ENCODE results near the gene TEX52. TPM values are rescaled to one million over a fixed set of nuclear protein-coding genes. Genes with fewer than 3 reads are reported as not detected.

TEX52 gene
- total RNA-seq, 2 experiments from 2014 or later = 0.29 to 0.40 TPM

DNA sequence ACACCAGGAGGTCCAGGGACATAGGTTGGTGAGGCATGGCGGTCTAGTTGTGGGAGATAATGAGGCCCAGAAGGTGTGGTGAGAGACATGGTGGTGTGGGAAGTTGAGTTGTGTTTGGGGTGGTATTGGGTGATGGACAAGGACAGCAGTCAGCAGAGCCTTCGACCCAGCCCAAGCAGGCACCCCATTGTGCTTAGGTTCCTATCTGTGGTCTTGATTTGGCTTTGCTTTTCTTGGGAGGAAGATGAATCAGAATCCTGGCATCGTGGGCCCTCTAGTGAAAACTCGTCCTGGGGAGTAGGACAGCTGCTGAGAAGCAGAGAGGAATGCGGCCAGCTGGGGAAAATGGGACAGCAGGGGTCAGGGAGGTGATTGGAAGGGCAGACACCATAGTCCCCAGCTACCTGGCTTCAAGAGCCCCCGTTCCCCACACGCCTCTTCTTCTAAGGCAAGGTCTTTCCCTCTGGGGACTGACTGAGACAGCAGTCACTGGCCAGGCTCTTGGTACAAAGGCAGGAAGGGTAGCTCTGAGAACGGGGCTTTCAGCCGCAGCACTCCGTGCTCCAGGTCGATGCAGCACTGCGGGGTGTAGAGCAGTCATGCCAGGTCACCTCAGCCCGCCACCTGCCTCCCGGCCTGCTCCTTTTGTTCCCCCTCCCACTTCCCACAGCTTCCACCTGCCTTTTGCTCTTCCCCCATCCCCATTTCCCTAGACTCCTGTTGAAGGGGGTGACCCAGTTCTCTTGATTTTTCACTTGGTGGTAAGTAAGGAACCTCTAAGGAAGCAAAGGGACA is 29.9 kb downstream of the TEX52 start:
- Mint-ChIP-seq H3K36me3 (ENCODE audit: low read depth) (peaks cover 50% of the 10 kb centered on the region), H3K4me1 (ENCODE audit: low read depth) (no peaks in the 10 kb centered on the region), H3K9me3 (ENCODE audit: insufficient read depth) (no peaks in the 10 kb centered on the region), H3K27ac (no peak overlapping the region), H3K4me3 (no peak overlapping the region), H3K27me3 (ENCODE audit: low read depth) (no peaks in the 10 kb centered on the region)
- no peak for ATAC-seq
- ChIA-PET POLR2A (no interaction called here), CTCF (no interaction called here)
- DNase-seq = no peak

DNA sequence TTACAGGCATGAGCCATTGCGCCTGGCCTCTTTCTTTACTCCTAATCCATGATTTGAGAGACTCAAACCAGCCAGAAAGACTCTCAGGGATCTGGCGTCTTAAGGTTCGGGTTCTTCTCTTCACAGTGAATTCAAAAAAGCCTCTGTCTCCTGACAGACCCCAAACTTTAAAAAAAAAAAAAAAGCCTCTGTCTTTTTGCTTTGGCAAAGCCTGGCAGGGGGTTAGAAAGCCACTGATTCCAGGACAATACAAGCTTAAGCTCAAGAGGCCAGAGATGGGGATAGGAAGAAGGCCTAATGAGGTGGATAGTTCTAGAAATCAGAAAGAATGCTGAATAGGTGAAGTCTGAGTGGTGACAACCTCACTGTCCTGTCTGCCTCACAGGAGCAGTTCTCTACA is 30.8 kb downstream of the TEX52 start:
- DNase-seq (no peak), ATAC-seq (no peak)
- no peaks in the 10 kb centered on the region for H3K4me1 Mint-ChIP-seq (ENCODE audit: low read depth)
- no peaks in the 10 kb centered on the region for H3K27me3 Mint-ChIP-seq (ENCODE audit: low read depth)
- H3K4me3 Mint-ChIP-seq = no peak overlapping the region
- ChIA-PET CTCF (no interaction called here), POLR2A (no interaction called here)
- no peak overlapping the region for H3K27ac Mint-ChIP-seq
- no peaks in the 10 kb centered on the region for H3K9me3 Mint-ChIP-seq (ENCODE audit: insufficient read depth)
- peaks cover 52% of the 10 kb centered on the region for H3K36me3 Mint-ChIP-seq (ENCODE audit: low read depth)

DNA sequence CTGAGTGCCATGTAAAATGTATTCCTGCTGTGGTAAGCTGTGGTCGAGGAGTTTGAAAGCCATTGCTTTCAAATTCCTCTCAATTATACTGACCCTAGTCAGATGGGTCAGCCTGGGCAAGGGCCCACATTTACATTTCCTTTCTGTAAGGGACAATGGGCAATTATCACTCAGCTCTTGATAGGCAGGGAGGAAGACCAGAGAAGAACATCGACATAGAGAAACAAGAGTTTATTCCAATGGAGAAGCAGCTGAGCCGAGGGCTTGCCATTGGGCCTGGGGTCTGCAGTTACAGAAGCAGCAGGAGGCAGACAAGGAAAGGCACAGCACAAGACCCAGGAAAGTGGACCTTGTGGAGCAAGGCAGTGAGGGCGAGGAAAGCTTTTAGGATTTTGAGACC is 31.7 kb downstream of the TEX52 start:
- ATAC-seq = no peak

DNA sequence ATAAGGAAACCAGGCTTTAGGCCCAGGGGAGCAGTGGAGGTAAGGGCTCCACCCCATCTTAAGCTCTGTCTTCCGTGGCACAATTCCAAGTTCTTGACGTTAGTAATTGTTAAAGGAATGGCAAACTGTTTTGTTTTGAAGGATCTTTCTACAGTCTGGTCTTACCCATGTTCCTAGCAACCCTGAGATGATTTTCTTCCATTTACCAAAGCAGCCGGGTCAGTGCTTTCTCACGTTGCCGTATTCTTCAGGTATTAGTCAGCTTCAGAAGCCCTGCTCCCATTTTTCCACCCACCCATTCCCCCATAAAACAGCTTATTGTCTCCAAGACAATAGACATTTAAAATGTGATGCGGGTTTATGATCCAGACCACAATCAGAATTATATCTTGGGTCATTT is 32.3 kb downstream of the TEX52 start:
- DNase-seq = no peak
- no peaks in the 10 kb centered on the region for H3K4me1 Mint-ChIP-seq (ENCODE audit: low read depth)
- no peak overlapping the region for H3K27ac Mint-ChIP-seq
- H3K4me3 Mint-ChIP-seq = no peak overlapping the region
- H3K27me3 Mint-ChIP-seq (ENCODE audit: low read depth) = no peaks in the 10 kb centered on the region
- ATAC-seq = no peak
- ChIA-PET POLR2A (no interaction called here), CTCF (no interaction called here)
- no peaks in the 10 kb centered on the region for H3K9me3 Mint-ChIP-seq (ENCODE audit: insufficient read depth)
- peaks cover 53% of the 10 kb centered on the region for H3K36me3 Mint-ChIP-seq (ENCODE audit: low read depth)

More for the DNA sequence above, 31.7 kb downstream of the TEX52 start:
- H3K27ac Mint-ChIP-seq = peak overlapping the region; percentile 10
- CTCF ChIA-PET = no interaction called here
- no peak for DNase-seq
- POLR2A ChIA-PET = no interaction called here
- H3K36me3 Mint-ChIP-seq (ENCODE audit: low read depth) = peaks cover 49% of the 10 kb centered on the region
- no peaks in the 10 kb centered on the region for H3K27me3 Mint-ChIP-seq (ENCODE audit: low read depth)
- H3K4me3 Mint-ChIP-seq = no peak overlapping the region
- H3K4me1 Mint-ChIP-seq (ENCODE audit: low read depth) = no peaks in the 10 kb centered on the region
- no peaks in the 10 kb centered on the region for H3K9me3 Mint-ChIP-seq (ENCODE audit: insufficient read depth)

DNA sequence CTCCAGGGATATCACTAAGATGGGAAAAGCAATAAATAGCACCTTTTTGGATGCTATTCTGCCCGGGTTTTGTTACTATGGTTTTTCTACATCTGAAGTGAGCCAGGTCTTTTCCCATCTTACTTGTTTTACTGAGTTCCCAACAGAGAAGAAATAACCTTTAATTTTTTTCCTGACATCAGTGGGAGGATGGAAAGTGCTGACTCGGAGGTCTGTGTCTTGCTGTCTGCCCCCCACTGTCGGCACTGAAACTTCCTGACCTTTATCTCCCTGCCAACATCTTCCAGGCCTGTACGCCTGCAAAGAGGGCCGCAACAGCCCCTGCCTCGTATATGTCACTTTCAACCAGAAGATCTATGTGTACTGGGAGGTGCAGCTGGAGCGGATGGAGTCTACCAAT is 33.4 kb downstream of the TEX52 start:
- Mint-ChIP-seq H3K36me3 (ENCODE audit: low read depth) (peaks cover 50% of the 10 kb centered on the region), H3K4me1 (ENCODE audit: low read depth) (no peaks in the 10 kb centered on the region), H3K4me3 (no peak overlapping the region), H3K9me3 (ENCODE audit: insufficient read depth) (no peaks in the 10 kb centered on the region), H3K27ac (no peak overlapping the region), H3K27me3 (ENCODE audit: low read depth) (no peaks in the 10 kb centered on the region)
- CTCF ChIA-PET = no interaction called here
- ATAC-seq = no peak
- POLR2A ChIA-PET = no interaction called here
- no peak for DNase-seq

DNA sequence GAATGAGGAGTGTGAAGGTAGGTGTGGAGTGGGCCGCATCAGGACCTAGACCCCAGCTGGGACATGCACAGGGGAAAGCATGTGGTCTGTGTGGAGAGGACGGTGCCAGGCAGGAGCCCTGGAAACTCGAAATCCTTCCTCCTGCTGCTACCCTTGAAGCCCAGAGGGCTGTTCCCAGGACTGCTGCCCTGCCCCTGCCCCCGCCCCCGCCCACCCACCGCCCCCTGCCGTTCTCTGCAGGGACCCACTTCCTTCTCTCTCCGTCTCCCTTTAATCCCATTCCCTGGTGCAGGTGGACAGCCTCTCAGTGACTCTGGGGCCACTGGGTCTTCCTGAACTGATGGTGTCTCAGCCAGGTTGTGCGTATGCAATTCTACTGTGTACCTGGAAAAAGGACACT is 36.4 kb downstream of the TEX52 start:
- CTCF ChIA-PET = no interaction called here
- Mint-ChIP-seq H3K4me3 (no peak overlapping the region), H3K4me1 (ENCODE audit: low read depth) (peaks cover 3% of the 10 kb centered on the region), H3K36me3 (ENCODE audit: low read depth) (peaks cover 57% of the 10 kb centered on the region), H3K27ac (peak overlapping the region; percentile 43), H3K9me3 (ENCODE audit: insufficient read depth) (no peaks in the 10 kb centered on the region), H3K27me3 (ENCODE audit: low read depth) (no peaks in the 10 kb centered on the region)
- ATAC-seq = no peak
- POLR2A ChIA-PET = interaction anchor here (1.0 kb wide), 1 partner anchor 79 kb away, joined by 3 read pairs; no protein-coding TSS in a partner anchor
- DNase-seq = no peak

DNA sequence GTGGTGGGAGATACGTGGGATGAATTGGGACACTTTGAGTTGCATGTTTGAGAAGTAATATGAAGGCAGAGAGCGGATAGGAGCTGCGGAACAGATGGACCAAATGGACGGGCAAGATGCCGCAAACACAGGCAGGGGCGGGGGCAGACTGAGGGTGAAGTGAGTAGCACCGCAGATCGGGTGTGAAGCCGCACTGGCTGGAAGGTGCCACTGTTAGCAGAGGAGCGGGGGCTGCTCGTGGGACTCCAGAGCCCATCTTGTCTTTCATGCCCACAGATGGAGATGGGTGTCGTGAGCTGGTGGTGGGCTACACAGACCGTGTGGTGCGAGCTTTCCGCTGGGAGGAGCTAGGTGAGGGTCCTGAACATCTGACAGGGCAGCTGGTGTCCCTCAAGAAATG is 37.0 kb downstream of the TEX52 start:
- peaks cover 53% of the 10 kb centered on the region for H3K36me3 Mint-ChIP-seq (ENCODE audit: low read depth)
- ChIA-PET CTCF (no interaction called here), POLR2A (interaction anchor here (1.0 kb wide), 1 partner anchor 79 kb away, joined by 3 read pairs; no protein-coding TSS in a partner anchor)
- ATAC-seq = no peak
- H3K27ac Mint-ChIP-seq = no peak overlapping the region
- H3K9me3 Mint-ChIP-seq (ENCODE audit: insufficient read depth) = no peaks in the 10 kb centered on the region
- DNase-seq = no peak
- peaks cover 8% of the 10 kb centered on the region for H3K4me1 Mint-ChIP-seq (ENCODE audit: low read depth)
- no peaks in the 10 kb centered on the region for H3K27me3 Mint-ChIP-seq (ENCODE audit: low read depth)
- no peak overlapping the region for H3K4me3 Mint-ChIP-seq

DNA sequence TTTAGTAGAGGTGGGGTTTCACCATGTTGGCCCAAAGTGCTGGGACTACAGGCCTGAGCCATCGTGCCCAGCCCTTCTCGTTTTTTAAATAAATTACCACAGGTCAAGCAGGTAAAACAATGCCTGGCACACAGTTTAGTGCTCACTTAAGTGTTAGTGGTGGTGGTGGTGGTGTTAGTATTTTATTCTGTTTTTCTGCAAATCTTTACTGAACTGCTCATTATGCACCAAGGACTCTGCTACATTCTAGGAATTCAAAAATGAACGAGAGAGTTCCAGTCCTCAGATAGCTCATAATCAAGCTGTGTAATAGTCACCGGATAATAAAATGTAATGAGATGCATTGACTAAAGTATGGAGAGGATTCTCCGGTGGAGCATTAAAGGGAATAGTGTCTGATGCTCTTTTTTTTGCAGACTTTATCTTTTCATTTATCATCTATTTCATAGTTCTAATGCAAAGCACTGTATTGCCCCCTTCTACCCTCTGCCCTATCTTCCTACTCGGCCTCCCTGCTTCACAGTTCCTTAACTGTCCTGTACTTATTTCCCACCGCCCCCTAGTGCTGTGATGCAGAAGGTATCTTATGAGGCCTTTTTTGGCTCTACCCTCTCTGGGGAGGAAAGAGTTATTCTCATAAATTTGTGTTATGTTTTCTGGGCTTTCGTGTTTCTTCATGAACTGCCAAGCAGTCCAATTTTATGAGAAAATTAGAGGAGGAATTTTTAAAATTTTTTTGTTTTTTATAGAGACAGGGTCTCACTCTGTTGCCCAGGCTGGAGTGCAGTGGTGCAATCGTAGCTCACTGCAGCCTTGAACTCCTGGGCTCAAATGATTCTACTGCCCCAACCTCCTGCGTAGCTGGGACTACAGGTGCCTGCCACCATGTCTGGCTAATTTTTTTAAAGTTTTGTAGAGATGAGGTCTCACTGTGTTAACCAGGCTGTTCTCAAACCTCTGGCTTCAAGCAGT is 43.3 kb downstream of the TEX52 start:
- Mint-ChIP-seq H3K4me3 (peak overlapping the region; percentile 98), H3K36me3 (ENCODE audit: low read depth) (peaks cover 21% of the 10 kb centered on the region), H3K27ac (peak overlapping the region; percentile 99), H3K4me1 (ENCODE audit: low read depth) (peaks cover 27% of the 10 kb centered on the region), H3K27me3 (ENCODE audit: low read depth) (no peaks in the 10 kb centered on the region), H3K9me3 (ENCODE audit: insufficient read depth) (no peaks in the 10 kb centered on the region)
- ChIA-PET CTCF (interaction anchor here (0.7 to 2.2 kb wide), 14 partner anchors 9 to 130 kb away, joined by 3 to 11 read pairs (median 4); no protein-coding TSS in a partner anchor), POLR2A (interaction anchor here (0.5 to 3.2 kb wide), 8 partner anchors 18 to 959 kb away, joined by 3 to 12 read pairs (median 3); partner anchors contain the start of genes FKBP4, FOXM1 and RHNO1)
- peak; percentile 37 for ATAC-seq
- peak; percentile 75 for DNase-seq

DNA sequence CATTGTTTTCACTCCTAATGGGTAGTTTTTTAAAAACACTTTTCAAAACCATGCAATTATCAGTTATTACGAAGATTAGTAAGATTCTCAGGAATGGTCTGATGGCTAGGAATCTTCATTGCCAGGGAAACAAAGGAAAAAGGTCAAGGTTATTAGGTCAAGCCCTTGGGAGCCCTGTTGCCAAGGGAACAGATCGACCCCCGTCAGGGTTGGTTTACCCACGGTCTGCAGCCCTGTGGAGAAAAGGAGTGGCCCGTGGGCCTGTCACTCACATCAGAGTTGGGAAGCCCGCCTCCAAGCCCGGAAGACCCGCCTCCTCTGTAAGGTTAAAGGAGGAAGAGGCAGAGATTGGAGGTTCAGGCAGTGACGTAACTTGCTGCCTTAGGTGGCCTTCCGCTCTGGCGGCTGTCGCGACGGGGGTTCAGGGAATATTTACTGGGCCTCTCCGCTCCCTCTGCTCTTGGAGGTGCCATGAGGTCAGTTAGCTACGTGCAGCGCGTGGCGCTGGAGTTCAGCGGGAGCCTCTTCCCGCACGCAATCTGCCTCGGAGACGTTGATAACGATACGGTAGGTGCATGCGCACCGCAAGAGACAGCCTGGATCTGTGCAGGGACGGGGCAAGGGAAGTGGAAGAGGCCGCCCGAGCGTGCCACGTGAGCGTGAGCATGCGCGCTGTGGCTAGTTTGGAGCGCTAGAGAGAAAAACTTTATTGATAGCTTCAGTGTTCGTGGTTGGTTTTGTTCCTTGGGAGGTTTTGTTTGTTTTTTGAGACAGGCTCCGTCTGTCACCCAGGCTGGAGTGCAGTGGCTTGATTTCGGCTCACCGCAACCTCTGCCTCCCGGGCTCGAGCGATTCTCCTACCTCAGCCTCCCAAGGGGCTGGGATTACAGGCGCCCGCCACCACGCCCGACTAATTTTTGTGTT is 44.3 kb downstream of the TEX52 start, which contains the start of gene ITFG2:
TSS of gene ITFG2 (plus strand) at position 379 of the 924 bp plus-strand sequence. CDS start at position 472, 93 bp downstream.
- H3K4me3 Mint-ChIP-seq = peak within 1 kb of the TSS; percentile 98
- CTCF ChIA-PET = interaction anchor here (1.1 to 2.2 kb wide), 7 partner anchors 8 to 129 kb away, joined by 3 to 11 read pairs (median 4); no protein-coding TSS in a partner anchor
- ATAC-seq (peak; percentile 95), DNase-seq (peak; percentile 99)
- H3K9me3 Mint-ChIP-seq (ENCODE audit: insufficient read depth) = no peaks in the 10 kb centered on the region
- no peaks in the 10 kb centered on the region for H3K27me3 Mint-ChIP-seq (ENCODE audit: low read depth)
- peak within 1 kb of the TSS; percentile 99 for H3K27ac Mint-ChIP-seq
- peaks cover 12% of the 10 kb centered on the region for H3K36me3 Mint-ChIP-seq (ENCODE audit: low read depth)
- peaks cover 27% of the 10 kb centered on the region for H3K4me1 Mint-ChIP-seq (ENCODE audit: low read depth)
- POLR2A ChIA-PET = interaction anchor here (0.6 to 3.2 kb wide), 6 partner anchors 17 to 260 kb away, joined by 3 to 12 read pairs (median 3); partner anchors contain the start of gene FKBP4

DNA sequence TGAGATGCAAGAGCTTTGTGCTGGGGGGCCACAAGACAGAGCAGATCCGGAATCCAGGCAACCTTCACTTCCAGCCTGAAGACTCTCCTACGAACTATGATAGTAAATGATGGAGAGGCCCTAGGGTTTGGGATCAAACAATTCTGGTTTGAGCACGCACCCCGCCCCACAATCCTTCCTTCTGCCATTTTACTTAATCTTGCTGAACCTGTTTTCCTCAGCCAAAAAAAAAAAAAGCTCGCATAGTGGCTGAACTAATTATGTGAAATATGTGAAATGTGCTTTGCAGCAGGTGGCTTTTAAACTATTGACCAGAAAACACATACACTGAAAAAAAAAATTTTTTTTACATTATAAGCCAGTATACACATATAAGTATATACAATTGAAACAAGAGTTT is 45.0 kb downstream of the TEX52 start:
- DNase-seq = no peak
- H3K4me3 Mint-ChIP-seq = peak overlapping the region; percentile 98
- H3K4me1 Mint-ChIP-seq (ENCODE audit: low read depth) = peaks cover 27% of the 10 kb centered on the region
- no peaks in the 10 kb centered on the region for H3K9me3 Mint-ChIP-seq (ENCODE audit: insufficient read depth)
- H3K27me3 Mint-ChIP-seq (ENCODE audit: low read depth) = no peaks in the 10 kb centered on the region
- ChIA-PET POLR2A (interaction anchor here (0.6 to 3.2 kb wide), 2 partner anchors 16 to 23 kb away, joined by 3 to 12 read pairs; no protein-coding TSS in a partner anchor), CTCF (no interaction called here)
- no peak for ATAC-seq
- no peak overlapping the region for H3K27ac Mint-ChIP-seq
- peaks cover 7% of the 10 kb centered on the region for H3K36me3 Mint-ChIP-seq (ENCODE audit: low read depth)

DNA sequence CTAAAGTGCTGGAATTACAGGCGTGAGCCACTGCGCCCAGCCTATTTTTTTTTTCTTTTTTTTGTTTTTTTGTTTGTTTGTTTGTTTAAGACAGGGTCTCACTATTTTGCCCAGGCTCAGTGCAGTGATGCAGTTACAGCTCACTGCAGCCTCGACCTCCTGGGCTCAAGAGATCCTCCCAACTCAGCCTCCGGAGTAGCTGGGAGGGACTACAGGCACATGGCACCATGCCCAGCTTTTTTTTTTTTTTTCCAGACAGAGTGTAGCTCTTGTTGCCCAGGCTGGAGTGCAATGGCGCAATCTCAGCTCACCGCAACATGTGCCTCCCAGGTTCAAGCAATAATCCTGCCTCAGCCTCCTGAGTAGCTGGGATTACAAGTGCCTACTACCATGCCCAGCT is 50.1 kb downstream of the TEX52 start:
- H3K27ac Mint-ChIP-seq = no peak overlapping the region
- H3K27me3 Mint-ChIP-seq (ENCODE audit: low read depth) = no peaks in the 10 kb centered on the region
- no peak for DNase-seq
- ChIA-PET POLR2A (no interaction called here), CTCF (no interaction called here)
- H3K36me3 Mint-ChIP-seq (ENCODE audit: low read depth) = peaks cover 35% of the 10 kb centered on the region
- H3K9me3 Mint-ChIP-seq (ENCODE audit: insufficient read depth) = no peaks in the 10 kb centered on the region
- no peak for ATAC-seq
- H3K4me3 Mint-ChIP-seq = no peak overlapping the region
- peaks cover 5% of the 10 kb centered on the region for H3K4me1 Mint-ChIP-seq (ENCODE audit: low read depth)
